Activated CD8-positive, alpha-beta memory T cell treated with anti-CD3 and anti-CD28 coated beads, Interleukin-2, amount 50 U/mL, for 48 hours (primary cell): Measurements from ENCODE around the gene FLVCR2.
"Not testable (repeated sequence)": the region's sequence is repeated elsewhere in the genome, so short reads cannot be mapped to it uniquely, and the experiment has no call there.

Source experiments
- DNase-seq: peaks from one replicate; pipeline ENCODE4 v3.0.0-alpha.2; 2020

FLVCR2 gene

GRCh38 chr14:75597149-75597548 is 18.7 kb downstream of the FLVCR2 start:
- DNase-seq, result no peak

GRCh38 chr14:75600100-75600499 is 21.7 kb downstream of the FLVCR2 start:
- DNase-seq, result not testable (repeated sequence)

GRCh38 chr14:75601061-75601460 is 22.6 kb downstream of the FLVCR2 start:
- DNase-seq, result not testable (repeated sequence)

GRCh38 chr14:75602503-75602902 is 24.1 kb downstream of the FLVCR2 start:
- no peak for DNase-seq

GRCh38 chr14:75604979-75605851 is 26.8 kb downstream of the FLVCR2 start:
- no peak for DNase-seq

GRCh38 chr14:75605916-75606315 is 27.5 kb downstream of the FLVCR2 start:
- no peak for DNase-seq

GRCh38 chr14:75607044-75607443 is 28.6 kb downstream of the FLVCR2 start:
- no peak for DNase-seq

GRCh38 chr14:75607842-75608640 is 29.6 kb downstream of the FLVCR2 start:
- DNase-seq, result no peak

GRCh38 chr14:75609116-75609515 is 30.7 kb downstream of the FLVCR2 start:
- no peak for DNase-seq

GRCh38 chr14:75609606-75610475 is 31.4 kb downstream of the FLVCR2 start:
- no peak for DNase-seq

GRCh38 chr14:75610834-75611233 is 32.4 kb downstream of the FLVCR2 start:
- no peak for DNase-seq

GRCh38 chr14:75612157-75612556 is 33.7 kb downstream of the FLVCR2 start:
- no peak for DNase-seq

GRCh38 chr14:75614179-75614578 is 35.8 kb downstream of the FLVCR2 start:
- DNase-seq, result no peak

GRCh38 chr14:75615200-75615599 is 36.8 kb downstream of the FLVCR2 start:
- DNase-seq, result no peak

GRCh38 chr14:75619548-75619947 is 41.1 kb downstream of the FLVCR2 start:
- no peak for DNase-seq

GRCh38 chr14:75625034-75625433 is 46.6 kb downstream of the FLVCR2 start:
- no peak for DNase-seq

GRCh38 chr14:75626396-75626795 is 48.0 kb downstream of the FLVCR2 start:
- no peak for DNase-seq

- DNase-seq, result no peak
These were observed 48.4 kb downstream of the FLVCR2 start for GRCh38 chr14:75626863-75627262.

- no peak for DNase-seq
These were observed 49.0 kb downstream of the FLVCR2 start for GRCh38 chr14:75627406-75627805.

- DNase-seq, result no peak
These were observed 50.4 kb downstream of the FLVCR2 start for GRCh38 chr14:75628816-75629215.

- no peak for DNase-seq
These were observed 52.5 kb downstream of the FLVCR2 start for GRCh38 chr14:75630695-75631452.

- DNase-seq, result no peak
These were observed 53.0 kb downstream of the FLVCR2 start for GRCh38 chr14:75631453-75631831.
